Liver (tissue), 9 donors: ENCODE measurements around the gene CSNK1G1. TPM values are rescaled to one million over a fixed set of nuclear protein-coding genes. Genes with fewer than 3 reads are reported as not detected.

ENCODE experiments used
- DNase-seq: peaks from one replicate; pipeline ENCODE4 v3.0.0-alpha.2; 2017; ENCODE audit warnings: low spot score
- H3K27ac ChIP-seq, 2 donors: one replicate each; pipeline ENCODE4 v1.7.0; 2013; ENCODE audit warnings: inconsistent platforms in 2 of 2, low read length in 2 of 2, control low read depth in 1 of 2, low read depth in 1 of 2, mild to moderate bottlenecking in 1 of 2
- H3K27me3 ChIP-seq, 4 donors: one replicate each; pipeline versions ENCODE4 v1.6.1 to v1.7.0; 2013; ENCODE audit warnings: low read length in 3 of 4, inconsistent platforms in 1 of 4, mild to moderate bottlenecking in 1 of 4, moderate library complexity in 1 of 4; ENCODE audit not compliant: control insufficient read depth in 4 of 4, insufficient read depth in 4 of 4
- H3K36me3 ChIP-seq, 4 donors: one replicate each; pipeline versions ENCODE4 v1.6.1 to v1.7.0; 2013; ENCODE audit warnings: low read length in 3 of 4, mild to moderate bottlenecking in 3 of 4, low read depth in 1 of 4, moderate library complexity in 1 of 4; ENCODE audit not compliant: control insufficient read depth in 4 of 4, insufficient read depth in 3 of 4
- H3K4me1 ChIP-seq, 4 donors: one replicate each; pipeline versions ENCODE4 v1.6.1 to v1.7.0; 2013; ENCODE audit warnings: low read length in 3 of 4, mild to moderate bottlenecking in 3 of 4, moderate library complexity in 1 of 4; ENCODE audit not compliant: control insufficient read depth in 4 of 4, insufficient read depth in 4 of 4
- H3K4me3 ChIP-seq, 3 donors: one replicate each; pipeline versions ENCODE4 v1.6.1 to v1.7.0; 2013; ENCODE audit warnings: low read length in 3 of 3, control low read depth in 1 of 3, low read depth in 1 of 3, mild to moderate bottlenecking in 1 of 3
- H3K9ac ChIP-seq, 2 donors: one replicate each; pipeline ENCODE4 v1.7.0; 2013; ENCODE audit warnings: low read length in 2 of 2, mild to moderate bottlenecking in 2 of 2, moderate library complexity in 2 of 2, control low read depth in 1 of 2, low read depth in 1 of 2
- H3K9me3 ChIP-seq, 4 donors: one replicate each; pipeline versions ENCODE4 v1.6.1 to v1.7.0; 2013; ENCODE audit warnings: low read length in 3 of 4; ENCODE audit not compliant: control insufficient read depth in 4 of 4
- CTCF ChIP-seq: fragments of 150-350 bp; IDR thresholded peaks from 2 replicates; pipeline ENCODE4 v1.5.1; 2017; ENCODE audit warnings: improper control_type of control experiment, low read depth, low read length; ENCODE audit not compliant: missing input control
- FOXA1 ChIP-seq: IDR thresholded peaks from 2 replicates; pipeline ENCODE4 v1.6.1; 2016; ENCODE audit warnings: antibody characterized with exemption
- GABPA ChIP-seq, 2 donors: IDR thresholded peaks in 1 of 2; conservative IDR thresholded peaks in 1 of 2; 2 replicates each; pipeline ENCODE4 v1.6.1; 2016; ENCODE audit warnings: antibody characterized with exemption in 2 of 2, mild to moderate bottlenecking in 1 of 2, moderate library complexity in 1 of 2
- HNF4A ChIP-seq, 2 donors: conservative IDR thresholded peaks; 2 replicates each; pipeline ENCODE4 v1.6.1; 2016; ENCODE audit warnings: antibody characterized with exemption in 2 of 2, mild to moderate bottlenecking in 2 of 2
- HNF4G ChIP-seq: IDR thresholded peaks from 2 replicates; pipeline ENCODE4 v1.6.1; 2016; ENCODE audit warnings: antibody characterized with exemption
- MAX ChIP-seq: IDR thresholded peaks from 2 replicates; pipeline ENCODE4 v1.6.1; 2016; ENCODE audit warnings: antibody characterized with exemption
- NR2F2 ChIP-seq: IDR thresholded peaks from 2 replicates; pipeline ENCODE4 v1.6.1; 2016; ENCODE audit warnings: antibody characterized with exemption
- RAD21 ChIP-seq, 2 donors: IDR thresholded peaks; 2 replicates each; pipeline ENCODE4 v1.6.1; 2016; ENCODE audit warnings: antibody characterized with exemption in 2 of 2, mild to moderate bottlenecking in 2 of 2
- RXRA ChIP-seq, 2 donors: IDR thresholded peaks; 2 replicates each; pipeline ENCODE4 v1.6.1; 2017 to 2018; ENCODE audit warnings: antibody characterized with exemption in 2 of 2, mild to moderate bottlenecking in 1 of 2
- SP1 ChIP-seq: IDR thresholded peaks from 2 replicates; pipeline ENCODE4 v1.6.1; 2018; ENCODE audit warnings: antibody characterized with exemption, mild to moderate bottlenecking
- TAF1 ChIP-seq: conservative IDR thresholded peaks from 2 replicates; pipeline ENCODE4 v1.6.1; 2016; ENCODE audit warnings: antibody characterized with exemption, mild to moderate bottlenecking
- YY1 ChIP-seq: IDR thresholded peaks from 2 replicates; pipeline ENCODE4 v1.6.1; 2016; ENCODE audit warnings: antibody characterized with exemption, mild to moderate bottlenecking
- ZBTB33 ChIP-seq: IDR thresholded peaks from 2 replicates; pipeline ENCODE4 v1.6.1; 2016; ENCODE audit warnings: antibody characterized with exemption
- WGBS: extraction: QIAGEN DNeasy Blood & Tissue Kit; methylation state at CpG from one replicate; pipeline ENCODE4 v1.1.7; 2013; 5-methylcytosine and 5-hydroxymethylcytosine counted together
- polyA plus RNA-seq, 2 donors: library from polyadenylated mRNA; stranded (reverse) in 1 of 2; unstranded in 1 of 2; fragments of 200-250 nt in 1 of 2; fragments of >200 nt in 1 of 2; fragmentation: Nextera tagmentation in 1 of 2; extraction: Ambion mirVana in 1 of 2; gene quantifications; one replicate each; pipeline versions ENCODE4 v1.2.1 to v1.2.3, GENCODE V29; 2013 to 2015
- total RNA-seq, 2 donors: library from RNA; depleted of rRNA; stranded (reverse); fragments of >200 nt; gene quantifications; one replicate each; pipeline ENCODE4 v1.2.3, GENCODE V29; 2014
- donor health status: healthy.
- donor health status: healthy.
- donor health status: healthy.
- donor health status: healthy.
- donor health status: healthy.

Gene CSNK1G1
- total and polyA plus RNA-seq, 4 donors, result 1.7 to 9.1 (median 5.8) TPM

- no peak for TF ChIP-seq ZBTB33
- no peak for TF ChIP-seq HNF4G
- TF ChIP-seq TAF1, result no peak
- TF ChIP-seq YY1, result no peak
These were observed 144.3 kb downstream of the CSNK1G1 start (continued) for GRCh38 chr15:64211696-64212095.

- no peak for TF ChIP-seq FOXA1
- no peak for TF ChIP-seq HNF4A (conservative IDR thresholded peaks at IDR 0.05)
- TF ChIP-seq RXRA (IDR thresholded peaks at IDR 0.05), result no peak
- no peak for TF ChIP-seq MAX
- TF ChIP-seq SP1, result no peak
- no peak for TF ChIP-seq NR2F2
- no peak for TF ChIP-seq CTCF
- TF ChIP-seq HNF4G, result no peak
- no peak for TF ChIP-seq GABPA (IDR thresholded peaks at IDR 0.05 in 1 of 2, conservative IDR thresholded peaks at IDR 0.05 in 1 of 2)
- H3K27ac ChIP-seq, result no peak overlapping the region
- H3K9ac ChIP-seq, result no peak overlapping the region
These were observed 145.6 kb downstream of the CSNK1G1 start for GRCh38 chr15:64210371-64210770.

GRCh38 chr15:64209680-64210334 lies 146.2 kb downstream of the CSNK1G1 start:
- Histone ChIP-seq H3K27me3 (no peaks in the 10 kb centered on the region), H3K36me3 (peaks cover 0 to 7% (median 3%) of the 10 kb centered on the region in 4 donors), H3K4me3 (no peak overlapping the region), H3K9ac (peak overlapping the region in 1 of 2 donors; percentile 20), H3K27ac (no peak overlapping the region), H3K9me3 (no peaks in the 10 kb centered on the region), H3K4me1 (no peaks in the 10 kb centered on the region)
- TF ChIP-seq CTCF, result peak; percentile 37
- no peak for TF ChIP-seq ZBTB33
- peak; percentile 80 to 82 for TF ChIP-seq RAD21 (IDR thresholded peaks at IDR 0.05)
- DNase-seq, result no peak
- WGBS, result 43% methylated on average over 3 of the region's 3 CpGs

More at GRCh38 chr15:64210371-64210770, 145.6 kb downstream of the CSNK1G1 start:
- H3K4me1 ChIP-seq, result no peaks in the 10 kb centered on the region
- H3K4me3 ChIP-seq, result no peak overlapping the region
- no peaks in the 10 kb centered on the region for H3K9me3 ChIP-seq
- H3K36me3 ChIP-seq, result peaks cover 0 to 7% (median 3%) of the 10 kb centered on the region in 4 donors
- WGBS, result 80% methylated on average over 2 of the region's 2 CpGs
- DNase-seq, result no peak
- H3K27me3 ChIP-seq, result no peaks in the 10 kb centered on the region
